ENCODE measurements around the gene PHLDA3.

The PHLDA3 gene

DNA sequence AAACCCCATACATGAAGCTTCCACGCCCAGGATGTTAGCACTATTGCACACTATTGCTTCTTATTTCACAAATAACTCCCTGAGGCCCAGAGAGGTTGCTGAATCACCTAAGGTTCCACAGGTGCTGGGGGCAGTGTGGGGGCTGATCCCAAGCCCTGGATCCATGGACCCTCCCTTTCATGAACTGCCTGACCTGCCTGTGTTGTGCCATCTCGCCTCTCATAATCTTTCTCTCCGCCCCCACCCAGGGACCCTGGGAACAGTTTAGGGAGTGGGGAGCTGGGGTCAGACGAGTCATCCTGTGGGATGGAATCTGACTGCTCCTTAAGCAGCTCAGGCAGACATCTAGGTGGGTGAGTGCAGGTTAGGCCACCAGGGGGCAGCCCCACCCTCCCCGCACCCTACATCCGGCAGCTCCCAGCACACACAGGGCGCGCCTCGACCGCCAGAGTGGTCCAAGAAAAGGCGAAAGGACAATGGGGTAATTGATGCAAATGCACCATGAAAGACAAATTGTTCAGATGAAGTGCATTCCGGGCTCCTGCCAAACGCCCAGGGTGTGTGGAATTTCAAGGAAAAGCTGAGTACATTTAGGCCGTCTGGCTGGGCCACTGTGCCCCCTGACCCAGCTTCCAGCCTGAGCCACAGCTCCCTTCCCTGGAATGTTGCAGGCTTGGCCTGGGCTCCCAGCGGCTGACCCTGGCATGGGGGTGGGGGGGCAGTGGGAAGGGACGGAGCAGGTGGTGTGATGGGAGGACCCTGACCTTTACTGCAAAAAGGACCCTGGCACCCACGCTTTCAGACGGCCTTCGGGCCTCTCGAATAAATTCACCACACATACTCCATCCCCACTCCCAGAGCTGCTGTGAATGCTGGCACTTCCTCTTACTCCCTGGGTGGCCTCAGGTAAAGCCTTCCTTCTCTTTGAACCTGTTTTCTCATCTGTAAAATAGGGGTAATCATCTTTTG lies 20.8 kb downstream of the PHLDA3 start (continued):
- TF ChIP-seq, protein P1, sequence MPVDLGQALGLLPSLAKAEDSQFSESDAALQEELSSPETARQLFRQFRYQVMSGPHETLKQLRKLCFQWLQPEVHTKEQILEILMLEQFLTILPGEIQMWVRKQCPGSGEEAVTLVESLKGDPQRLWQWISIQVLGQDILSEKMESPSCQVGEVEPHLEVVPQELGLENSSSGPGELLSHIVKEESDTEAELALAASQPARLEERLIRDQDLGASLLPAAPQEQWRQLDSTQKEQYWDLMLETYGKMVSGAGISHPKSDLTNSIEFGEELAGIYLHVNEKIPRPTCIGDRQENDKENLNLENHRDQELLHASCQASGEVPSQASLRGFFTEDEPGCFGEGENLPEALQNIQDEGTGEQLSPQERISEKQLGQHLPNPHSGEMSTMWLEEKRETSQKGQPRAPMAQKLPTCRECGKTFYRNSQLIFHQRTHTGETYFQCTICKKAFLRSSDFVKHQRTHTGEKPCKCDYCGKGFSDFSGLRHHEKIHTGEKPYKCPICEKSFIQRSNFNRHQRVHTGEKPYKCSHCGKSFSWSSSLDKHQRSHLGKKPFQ (tag by site-specific recombination; IDR thresholded peaks at IDR 0.05), result no peak
- TF ChIP-seq ZNF561 (tag by site-specific recombination; IDR thresholded peaks at IDR 0.05; ENCODE audit: borderline replicate concordance), result no peak
- TF ChIP-seq, protein P2, sequence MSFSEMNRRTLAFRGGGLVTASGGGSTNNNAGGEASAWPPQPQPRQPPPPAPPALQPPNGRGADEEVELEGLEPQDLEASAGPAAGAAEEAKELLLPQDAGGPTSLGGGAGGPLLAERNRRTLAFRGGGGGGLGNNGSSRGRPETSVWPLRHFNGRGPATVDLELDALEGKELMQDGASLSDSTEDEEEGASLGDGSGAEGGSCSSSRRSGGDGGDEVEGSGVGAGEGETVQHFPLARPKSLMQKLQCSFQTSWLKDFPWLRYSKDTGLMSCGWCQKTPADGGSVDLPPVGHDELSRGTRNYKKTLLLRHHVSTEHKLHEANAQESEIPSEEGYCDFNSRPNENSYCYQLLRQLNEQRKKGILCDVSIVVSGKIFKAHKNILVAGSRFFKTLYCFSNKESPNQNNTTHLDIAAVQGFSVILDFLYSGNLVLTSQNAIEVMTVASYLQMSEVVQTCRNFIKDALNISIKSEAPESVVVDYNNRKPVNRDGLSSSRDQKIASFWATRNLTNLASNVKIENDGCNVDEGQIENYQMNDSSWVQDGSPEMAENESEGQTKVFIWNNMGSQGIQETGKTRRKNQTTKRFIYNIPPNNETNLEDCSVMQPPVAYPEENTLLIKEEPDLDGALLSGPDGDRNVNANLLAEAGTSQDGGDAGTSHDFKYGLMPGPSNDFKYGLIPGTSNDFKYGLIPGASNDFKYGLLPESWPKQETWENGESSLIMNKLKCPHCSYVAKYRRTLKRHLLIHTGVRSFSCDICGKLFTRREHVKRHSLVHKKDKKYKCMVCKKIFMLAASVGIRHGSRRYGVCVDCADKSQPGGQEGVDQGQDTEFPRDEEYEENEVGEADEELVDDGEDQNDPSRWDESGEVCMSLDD (tag by site-specific recombination; IDR thresholded peaks at IDR 0.05), result no peak
- TF ChIP-seq, protein P3, sequence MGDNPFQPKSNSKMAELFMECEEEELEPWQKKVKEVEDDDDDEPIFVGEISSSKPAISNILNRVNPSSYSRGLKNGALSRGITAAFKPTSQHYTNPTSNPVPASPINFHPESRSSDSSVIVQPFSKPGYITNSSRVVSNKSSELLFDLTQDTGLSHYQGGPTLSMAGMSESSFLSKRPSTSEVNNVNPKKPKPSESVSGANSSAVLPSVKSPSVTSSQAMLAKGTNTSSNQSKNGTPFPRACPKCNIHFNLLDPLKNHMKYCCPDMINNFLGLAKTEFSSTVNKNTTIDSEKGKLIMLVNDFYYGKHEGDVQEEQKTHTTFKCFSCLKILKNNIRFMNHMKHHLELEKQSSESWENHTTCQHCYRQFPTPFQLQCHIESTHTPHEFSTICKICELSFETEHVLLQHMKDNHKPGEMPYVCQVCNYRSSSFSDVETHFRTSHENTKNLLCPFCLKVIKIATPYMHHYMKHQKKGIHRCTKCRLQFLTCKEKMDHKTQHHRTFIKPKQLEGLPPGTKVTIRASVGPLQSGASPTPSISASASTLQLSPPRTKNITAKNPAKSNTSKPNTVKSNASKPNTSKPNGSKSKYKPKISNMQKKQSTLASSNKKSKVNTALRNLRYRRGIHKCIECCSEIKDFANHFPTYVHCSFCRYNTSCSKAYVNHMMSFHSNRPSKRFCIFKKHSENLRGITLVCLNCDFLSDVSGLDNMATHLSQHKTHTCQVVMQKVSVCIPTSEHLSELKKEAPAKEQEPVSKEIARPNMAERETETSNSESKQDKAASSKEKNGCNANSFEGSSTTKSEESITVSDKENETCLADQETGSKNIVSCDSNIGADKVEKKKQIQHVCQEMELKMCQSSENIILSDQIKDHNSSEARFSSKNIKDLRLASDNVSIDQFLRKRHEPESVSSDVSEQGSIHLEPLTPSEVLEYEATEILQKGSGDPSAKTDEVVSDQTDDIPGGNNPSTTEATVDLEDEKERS (tag by site-specific recombination; IDR thresholded peaks at IDR 0.05), result no peak
- TF ChIP-seq SP2 (tag by site-specific recombination; IDR thresholded peaks at IDR 0.05), result no peak
- TF ChIP-seq KLF10 (tag by site-specific recombination; IDR thresholded peaks at IDR 0.05), result no peak
- TF ChIP-seq ZNF433 (tag by site-specific recombination; IDR thresholded peaks at IDR 0.05; ENCODE audit: low read depth), result no peak
- TF ChIP-seq SCRT1 (tag by site-specific recombination; IDR thresholded peaks at IDR 0.05; ENCODE audit: borderline replicate concordance), result peak; percentile 87
- TF ChIP-seq, protein P4, sequence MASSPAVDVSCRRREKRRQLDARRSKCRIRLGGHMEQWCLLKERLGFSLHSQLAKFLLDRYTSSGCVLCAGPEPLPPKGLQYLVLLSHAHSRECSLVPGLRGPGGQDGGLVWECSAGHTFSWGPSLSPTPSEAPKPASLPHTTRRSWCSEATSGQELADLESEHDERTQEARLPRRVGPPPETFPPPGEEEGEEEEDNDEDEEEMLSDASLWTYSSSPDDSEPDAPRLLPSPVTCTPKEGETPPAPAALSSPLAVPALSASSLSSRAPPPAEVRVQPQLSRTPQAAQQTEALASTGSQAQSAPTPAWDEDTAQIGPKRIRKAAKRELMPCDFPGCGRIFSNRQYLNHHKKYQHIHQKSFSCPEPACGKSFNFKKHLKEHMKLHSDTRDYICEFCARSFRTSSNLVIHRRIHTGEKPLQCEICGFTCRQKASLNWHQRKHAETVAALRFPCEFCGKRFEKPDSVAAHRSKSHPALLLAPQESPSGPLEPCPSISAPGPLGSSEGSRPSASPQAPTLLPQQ (tag by site-specific recombination; IDR thresholded peaks at IDR 0.05), result no peak
- TF ChIP-seq, protein P5, sequence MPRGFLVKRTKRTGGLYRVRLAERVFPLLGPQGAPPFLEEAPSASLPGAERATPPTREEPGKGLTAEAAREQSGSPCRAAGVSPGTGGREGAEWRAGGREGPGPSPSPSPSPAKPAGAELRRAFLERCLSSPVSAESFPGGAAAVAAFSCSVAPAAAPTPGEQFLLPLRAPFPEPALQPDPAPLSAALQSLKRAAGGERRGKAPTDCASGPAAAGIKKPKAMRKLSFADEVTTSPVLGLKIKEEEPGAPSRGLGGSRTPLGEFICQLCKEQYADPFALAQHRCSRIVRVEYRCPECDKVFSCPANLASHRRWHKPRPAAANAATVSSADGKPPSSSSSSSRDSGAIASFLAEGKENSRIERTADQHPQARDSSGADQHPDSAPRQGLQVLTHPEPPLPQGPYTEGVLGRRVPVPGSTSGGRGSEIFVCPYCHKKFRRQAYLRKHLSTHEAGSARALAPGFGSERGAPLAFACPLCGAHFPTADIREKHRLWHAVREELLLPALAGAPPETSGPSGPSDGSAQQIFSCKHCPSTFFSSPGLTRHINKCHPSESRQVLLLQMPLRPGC (tag by site-specific recombination; IDR thresholded peaks at IDR 0.05), result no peak
- TF ChIP-seq ZNF112 (tag by site-specific recombination; IDR thresholded peaks at IDR 0.05), result no peak
- TF ChIP-seq KLF7 (tag by site-specific recombination; IDR thresholded peaks at IDR 0.05; ENCODE audit: borderline replicate concordance), result no peak
- no peak for TF ChIP-seq ZNF529 (tag by site-specific recombination; IDR thresholded peaks at IDR 0.05; ENCODE audit: insufficient replicate concordance)
- TF ChIP-seq, protein P6, sequence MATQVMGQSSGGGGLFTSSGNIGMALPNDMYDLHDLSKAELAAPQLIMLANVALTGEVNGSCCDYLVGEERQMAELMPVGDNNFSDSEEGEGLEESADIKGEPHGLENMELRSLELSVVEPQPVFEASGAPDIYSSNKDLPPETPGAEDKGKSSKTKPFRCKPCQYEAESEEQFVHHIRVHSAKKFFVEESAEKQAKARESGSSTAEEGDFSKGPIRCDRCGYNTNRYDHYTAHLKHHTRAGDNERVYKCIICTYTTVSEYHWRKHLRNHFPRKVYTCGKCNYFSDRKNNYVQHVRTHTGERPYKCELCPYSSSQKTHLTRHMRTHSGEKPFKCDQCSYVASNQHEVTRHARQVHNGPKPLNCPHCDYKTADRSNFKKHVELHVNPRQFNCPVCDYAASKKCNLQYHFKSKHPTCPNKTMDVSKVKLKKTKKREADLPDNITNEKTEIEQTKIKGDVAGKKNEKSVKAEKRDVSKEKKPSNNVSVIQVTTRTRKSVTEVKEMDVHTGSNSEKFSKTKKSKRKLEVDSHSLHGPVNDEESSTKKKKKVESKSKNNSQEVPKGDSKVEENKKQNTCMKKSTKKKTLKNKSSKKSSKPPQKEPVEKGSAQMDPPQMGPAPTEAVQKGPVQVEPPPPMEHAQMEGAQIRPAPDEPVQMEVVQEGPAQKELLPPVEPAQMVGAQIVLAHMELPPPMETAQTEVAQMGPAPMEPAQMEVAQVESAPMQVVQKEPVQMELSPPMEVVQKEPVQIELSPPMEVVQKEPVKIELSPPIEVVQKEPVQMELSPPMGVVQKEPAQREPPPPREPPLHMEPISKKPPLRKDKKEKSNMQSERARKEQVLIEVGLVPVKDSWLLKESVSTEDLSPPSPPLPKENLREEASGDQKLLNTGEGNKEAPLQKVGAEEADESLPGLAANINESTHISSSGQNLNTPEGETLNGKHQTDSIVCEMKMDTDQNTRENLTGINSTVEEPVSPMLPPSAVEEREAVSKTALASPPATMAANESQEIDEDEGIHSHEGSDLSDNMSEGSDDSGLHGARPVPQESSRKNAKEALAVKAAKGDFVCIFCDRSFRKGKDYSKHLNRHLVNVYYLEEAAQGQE (tag by site-specific recombination; IDR thresholded peaks at IDR 0.05), result no peak
- no peak for TF ChIP-seq ZNF548 (tag by site-specific recombination; IDR thresholded peaks at IDR 0.05)
- no peak for TF ChIP-seq ZNF677 (tag by site-specific recombination; IDR thresholded peaks at IDR 0.05)
- TF ChIP-seq, protein P7, sequence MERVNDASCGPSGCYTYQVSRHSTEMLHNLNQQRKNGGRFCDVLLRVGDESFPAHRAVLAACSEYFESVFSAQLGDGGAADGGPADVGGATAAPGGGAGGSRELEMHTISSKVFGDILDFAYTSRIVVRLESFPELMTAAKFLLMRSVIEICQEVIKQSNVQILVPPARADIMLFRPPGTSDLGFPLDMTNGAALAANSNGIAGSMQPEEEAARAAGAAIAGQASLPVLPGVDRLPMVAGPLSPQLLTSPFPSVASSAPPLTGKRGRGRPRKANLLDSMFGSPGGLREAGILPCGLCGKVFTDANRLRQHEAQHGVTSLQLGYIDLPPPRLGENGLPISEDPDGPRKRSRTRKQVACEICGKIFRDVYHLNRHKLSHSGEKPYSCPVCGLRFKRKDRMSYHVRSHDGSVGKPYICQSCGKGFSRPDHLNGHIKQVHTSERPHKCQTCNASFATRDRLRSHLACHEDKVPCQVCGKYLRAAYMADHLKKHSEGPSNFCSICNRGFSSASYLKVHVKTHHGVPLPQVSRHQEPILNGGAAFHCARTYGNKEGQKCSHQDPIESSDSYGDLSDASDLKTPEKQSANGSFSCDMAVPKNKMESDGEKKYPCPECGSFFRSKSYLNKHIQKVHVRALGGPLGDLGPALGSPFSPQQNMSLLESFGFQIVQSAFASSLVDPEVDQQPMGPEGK (tag by site-specific recombination; IDR thresholded peaks at IDR 0.05), result peak; percentile 44; the same call in 1 of the 2 replicates
- TF ChIP-seq ZNF530 (tag by site-specific recombination; IDR thresholded peaks at IDR 0.05; ENCODE audit: low read depth), result no peak
- no peak for TF ChIP-seq ZNF335 (tag by site-specific recombination; conservative IDR thresholded peaks at IDR 0.05)
- no peak for TF ChIP-seq ZNF521 (tag by site-specific recombination; IDR thresholded peaks at IDR 0.05)
